ENCODE data around the gene NTSR1. TPM values are rescaled to one million over a fixed set of nuclear protein-coding genes. Genes with fewer than 3 reads are reported as not detected.

NTSR1 gene
- total and polyA plus RNA-seq, 8 donors, result 0.06 to 15.9 (median 0.28) TPM; not detected in 5

GRCh38 chr20:62752671-62753501 is 44.2 kb downstream of the NTSR1 start:
- 50 to 63% (median 57%) methylated on average over 9 to 29 of the region's 29 CpGs for WGBS, 5 donors

GRCh38 chr20:62753626-62754025 is 45.0 kb downstream of the NTSR1 start:
- TF ChIP-seq, protein P1, sequence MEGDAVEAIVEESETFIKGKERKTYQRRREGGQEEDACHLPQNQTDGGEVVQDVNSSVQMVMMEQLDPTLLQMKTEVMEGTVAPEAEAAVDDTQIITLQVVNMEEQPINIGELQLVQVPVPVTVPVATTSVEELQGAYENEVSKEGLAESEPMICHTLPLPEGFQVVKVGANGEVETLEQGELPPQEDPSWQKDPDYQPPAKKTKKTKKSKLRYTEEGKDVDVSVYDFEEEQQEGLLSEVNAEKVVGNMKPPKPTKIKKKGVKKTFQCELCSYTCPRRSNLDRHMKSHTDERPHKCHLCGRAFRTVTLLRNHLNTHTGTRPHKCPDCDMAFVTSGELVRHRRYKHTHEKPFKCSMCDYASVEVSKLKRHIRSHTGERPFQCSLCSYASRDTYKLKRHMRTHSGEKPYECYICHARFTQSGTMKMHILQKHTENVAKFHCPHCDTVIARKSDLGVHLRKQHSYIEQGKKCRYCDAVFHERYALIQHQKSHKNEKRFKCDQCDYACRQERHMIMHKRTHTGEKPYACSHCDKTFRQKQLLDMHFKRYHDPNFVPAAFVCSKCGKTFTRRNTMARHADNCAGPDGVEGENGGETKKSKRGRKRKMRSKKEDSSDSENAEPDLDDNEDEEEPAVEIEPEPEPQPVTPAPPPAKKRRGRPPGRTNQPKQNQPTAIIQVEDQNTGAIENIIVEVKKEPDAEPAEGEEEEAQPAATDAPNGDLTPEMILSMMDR (IDR thresholded peaks at IDR 0.05), result no peak
- no peak for TF ChIP-seq POLR2A (IDR thresholded peaks at IDR 0.05)
- TF ChIP-seq EP300 (IDR thresholded peaks at IDR 0.05), result no peak
- no peak for TF ChIP-seq POLR2AphosphoS5 (IDR thresholded peaks at IDR 0.05)
- no peaks in the 10 kb centered on the region for H3K9me3 ChIP-seq
- 94 to 98% (median 97%) methylated on average over 7 to 11 of the region's 11 CpGs for WGBS, 5 donors
- peaks cover 0 to 24% (median 0%) of the 10 kb centered on the region in 3 donors for H3K27me3 ChIP-seq
- no peak for DNase-seq
- no peaks in the 10 kb centered on the region for H3K36me3 ChIP-seq
- intact Hi-C loops (cut with DNase I; ENCODE audit: low total_unique reads), result no loop called here
- peaks cover 9 to 15% (median 11%) of the 10 kb centered on the region in 4 donors for H3K4me1 ChIP-seq
- H3K4me3 ChIP-seq, result no peak overlapping the region
- no peak overlapping the region for H3K27ac ChIP-seq

More at GRCh38 chr20:62752671-62753501, 44.2 kb downstream of the NTSR1 start:
- TF ChIP-seq EP300 (IDR thresholded peaks at IDR 0.05) (no peak), POLR2A (IDR thresholded peaks at IDR 0.05) (no peak), POLR2AphosphoS5 (IDR thresholded peaks at IDR 0.05) (no peak)
- TF ChIP-seq, protein P1 (IDR thresholded peaks at IDR 0.05), result no peak
- DNase-seq, result no peak
- Histone ChIP-seq H3K9me3 (no peaks in the 10 kb centered on the region), H3K4me1 (peaks cover 9 to 15% (median 11%) of the 10 kb centered on the region in 4 donors), H3K27me3 (peaks cover 0 to 17% (median 0%) of the 10 kb centered on the region in 3 donors), H3K36me3 (no peaks in the 10 kb centered on the region), H3K27ac (peak overlapping the region in 3 of 5 donors; percentile 0 to 46 (median 40)), H3K4me3 (no peak overlapping the region)
- intact Hi-C loops (cut with DNase I; ENCODE audit: low total_unique reads), result no loop called here

- Histone ChIP-seq H3K36me3 (no peaks in the 10 kb centered on the region), H3K9me3 (no peaks in the 10 kb centered on the region), H3K4me3 (no peak overlapping the region), H3K27me3 (peaks cover 0 to 32% (median 0%) of the 10 kb centered on the region in 3 donors), H3K4me1 (peaks cover 9 to 15% (median 11%) of the 10 kb centered on the region in 4 donors), H3K27ac (no peak overlapping the region)
- DNase-seq, result no peak
- intact Hi-C loops (cut with DNase I; ENCODE audit: low total_unique reads), result no loop called here
- TF ChIP-seq EP300 (IDR thresholded peaks at IDR 0.05) (no peak), POLR2AphosphoS5 (IDR thresholded peaks at IDR 0.05) (no peak), POLR2A (IDR thresholded peaks at IDR 0.05) (no peak)
- TF ChIP-seq, protein P1 (IDR thresholded peaks at IDR 0.05), result no peak
- WGBS, 5 donors, result 89 to 94% (median 92%) methylated on average over 28 to 31 of the region's 31 CpGs
These were observed 45.7 kb downstream of the NTSR1 start for GRCh38 chr20:62754122-62754990.

GRCh38 chr20:62754991-62755356 is 46.3 kb downstream of the NTSR1 start:
- H3K36me3 ChIP-seq, result no peaks in the 10 kb centered on the region
- WGBS, 5 donors, result 75 to 100% (median 96%) methylated on average over 1 of the region's 1 CpG
- H3K9me3 ChIP-seq, result no peaks in the 10 kb centered on the region
- H3K4me1 ChIP-seq, result peaks cover 9 to 15% (median 11%) of the 10 kb centered on the region in 4 donors
- intact Hi-C loops (cut with DNase I; ENCODE audit: low total_unique reads), result no loop called here
- TF ChIP-seq POLR2A (IDR thresholded peaks at IDR 0.05), result no peak
- no peak for TF ChIP-seq EP300 (IDR thresholded peaks at IDR 0.05)
- no peak for TF ChIP-seq POLR2AphosphoS5 (IDR thresholded peaks at IDR 0.05)
- TF ChIP-seq, protein P1 (IDR thresholded peaks at IDR 0.05), result no peak
- DNase-seq, result no peak
- no peak overlapping the region for H3K27ac ChIP-seq
- H3K27me3 ChIP-seq, result peaks cover 0 to 32% (median 0%) of the 10 kb centered on the region in 3 donors
- no peak overlapping the region for H3K4me3 ChIP-seq
